Measurements from ENCODE around the gene BRD3OS.

The BRD3OS gene

GRCh38 chr9:134052491-134052890 is 27.2 kb downstream of the BRD3OS start:
- DNase-seq, result no peak

GRCh38 chr9:134052941-134053340 is 27.7 kb downstream of the BRD3OS start:
- no peak for DNase-seq

GRCh38 chr9:134053401-134053871 is 28.2 kb downstream of the BRD3OS start:
- DNase-seq, result no peak

- DNase-seq, result no peak
Observed at GRCh38 chr9:134053941-134054761, 28.9 kb downstream of the BRD3OS start.

GRCh38 chr9:134054891-134055811 is 29.9 kb downstream of the BRD3OS start:
- no peak for DNase-seq

GRCh38 chr9:134055981-134056461 is 30.7 kb downstream of the BRD3OS start:
- DNase-seq, result peak in 12 of 14 donors; percentile 13 to 90 (median 61)

GRCh38 chr9:134056483-134057306 is 31.4 kb downstream of the BRD3OS start:
- no peak for DNase-seq

DNA sequence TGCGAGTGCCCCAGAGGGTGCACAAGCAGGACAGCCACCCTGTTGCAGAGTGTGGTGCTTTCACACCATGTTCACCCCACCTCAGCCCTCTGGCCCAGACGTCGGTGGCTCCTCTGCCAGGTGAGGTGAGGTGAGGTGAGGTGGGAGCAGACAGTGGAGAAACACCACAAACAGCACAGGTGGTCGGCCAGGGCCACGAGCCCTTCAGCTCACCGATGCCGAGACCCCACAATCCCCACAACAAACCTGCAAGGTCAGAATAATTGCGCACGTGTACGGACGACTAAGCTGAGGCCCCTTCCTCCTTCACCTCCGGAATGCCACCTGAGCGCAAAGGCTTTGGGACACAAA is 32.0 kb downstream of the BRD3OS start:
- DNase-seq, result no peak

GRCh38 chr9:134057751-134058701 is 32.7 kb downstream of the BRD3OS start:
- DNase-seq, result no peak

GRCh38 chr9:134058716-134059115 is 33.4 kb downstream of the BRD3OS start:
- no peak for DNase-seq

GRCh38 chr9:134059188-134059641 is 33.9 kb downstream of the BRD3OS start:
- DNase-seq, result no peak

GRCh38 chr9:134059661-134060395 is 34.5 kb downstream of the BRD3OS start:
- peak in 6 of 14 donors; percentile 21 to 42 (median 37) for DNase-seq

- no peak for DNase-seq
Observed at GRCh38 chr9:134060546-134060945, 35.3 kb downstream of the BRD3OS start.

DNA sequence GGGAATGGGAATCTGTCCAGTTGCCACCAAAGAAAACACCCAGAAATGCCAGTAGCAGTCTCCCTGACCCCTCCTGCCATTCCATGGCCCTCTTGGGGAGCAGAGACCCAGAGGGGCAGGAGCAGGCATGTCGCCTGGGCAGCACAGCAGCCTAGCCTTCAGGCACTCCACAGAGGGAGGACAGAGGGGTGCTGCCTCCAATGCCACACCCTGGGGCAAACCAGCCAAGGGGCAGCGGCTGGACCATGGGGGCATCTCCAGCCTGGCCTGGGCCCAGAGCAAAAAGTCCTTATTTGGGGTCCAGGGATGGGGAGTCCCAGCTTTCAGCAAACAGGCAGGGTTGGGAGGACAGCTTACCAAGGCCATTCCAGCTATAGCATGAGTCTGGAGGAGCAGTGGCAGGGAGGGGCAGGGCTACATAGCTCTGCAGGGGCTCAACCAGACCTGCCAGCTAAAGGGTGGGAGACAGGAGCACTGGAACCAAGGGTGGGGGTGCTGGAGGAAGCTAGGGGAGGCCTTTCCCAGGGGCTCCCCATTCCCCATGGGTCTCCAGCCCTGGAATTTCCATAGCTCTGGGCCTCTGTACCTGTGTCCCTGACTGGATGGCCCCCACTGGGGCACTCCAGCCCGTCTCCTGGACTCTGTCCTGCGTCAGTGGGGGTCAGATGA is 35.9 kb downstream of the BRD3OS start:
- no peak for DNase-seq

DNA sequence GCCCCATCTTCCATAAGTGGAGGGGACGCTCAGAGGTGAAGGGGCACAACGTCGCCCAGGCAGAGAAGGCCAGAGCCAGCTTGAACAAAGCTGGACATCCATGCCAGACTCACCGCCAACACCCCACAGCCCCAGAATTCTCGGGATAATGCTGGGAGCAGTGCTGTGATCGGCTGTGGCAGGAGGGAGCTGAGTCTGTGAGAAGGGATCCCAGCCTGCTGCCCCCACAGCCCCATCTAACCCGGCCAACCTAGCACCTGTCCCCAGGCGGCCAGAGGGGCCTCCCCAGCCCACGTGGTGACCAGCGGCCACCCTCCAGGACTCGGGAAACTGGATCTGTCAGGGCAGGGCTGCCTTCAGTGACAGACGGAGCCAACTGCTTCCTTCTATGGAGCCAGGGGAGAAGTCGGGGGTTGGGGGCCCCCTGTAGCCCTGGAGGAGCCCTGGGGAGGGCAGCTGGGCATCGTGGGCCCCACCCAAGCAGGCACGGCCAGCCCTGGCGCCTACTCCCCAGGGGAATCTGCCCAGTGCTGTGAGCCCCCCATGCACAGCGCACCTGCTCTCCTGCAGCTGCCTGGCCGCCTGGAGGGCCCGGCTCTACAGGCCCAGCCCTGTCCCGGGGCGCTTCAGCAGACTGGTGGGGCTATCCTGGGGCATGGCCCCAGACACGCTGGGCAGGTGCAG is 36.5 kb downstream of the BRD3OS start:
- DNase-seq, result no peak

DNA sequence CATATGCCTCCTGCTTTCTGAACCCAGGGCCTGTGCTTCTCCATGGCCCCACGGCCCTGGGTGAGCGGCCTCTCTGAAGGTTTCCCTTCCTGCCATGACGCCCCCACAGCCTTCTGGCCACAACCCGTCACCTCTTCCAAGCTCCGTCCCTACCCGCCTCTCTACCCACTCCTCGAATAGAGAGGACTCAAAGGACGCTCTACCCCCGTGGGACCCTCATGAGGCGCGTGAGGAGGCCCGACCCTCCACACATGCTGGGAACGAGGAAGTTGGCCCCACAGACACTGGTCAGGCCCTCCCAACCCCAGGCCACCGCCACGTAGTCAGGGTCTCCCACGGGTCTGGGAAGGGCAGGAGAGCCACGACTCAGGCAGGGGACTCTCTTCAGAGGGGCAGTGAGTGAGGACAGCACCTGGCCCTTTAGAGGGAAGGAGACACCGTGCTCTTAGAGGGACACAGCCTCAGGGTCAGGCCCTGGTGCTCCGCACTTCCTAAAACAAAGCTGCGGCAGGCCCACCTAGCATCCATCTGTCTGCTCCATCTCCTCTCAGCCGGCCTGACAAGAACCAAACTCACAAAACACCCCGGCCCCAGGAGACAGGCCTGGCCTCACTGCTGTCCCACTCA is 37.3 kb downstream of the BRD3OS start:
- no peak for DNase-seq

- no peak for DNase-seq
Observed at GRCh38 chr9:134063088-134063570, 37.8 kb downstream of the BRD3OS start.
